Inflammatory macrophage (primary cell): ENCODE data around the gene ZNF503.
A peak's percentile ranks its signal among the peaks of the same experiment; 100 is the strongest.

Experiments
- DNase-seq, 2 donors: peaks; one replicate each; pipeline ENCODE4 v3.0.0-alpha.2; 2020 to 2022

ZNF503 gene

GRCh38 chr10:75431180-75432111 is 29.9 kb upstream of the ZNF503 start, which contains the start of gene LRMDA:
Gene LRMDA, plus strand, starts transcription at chr10:75431624.
- peak; percentile 45 to 72 for DNase-seq

GRCh38 chr10:75430000-75430763 is 28.6 kb upstream of the ZNF503 start:
- DNase-seq = peak; percentile 70 to 71

- DNase-seq = no peak
These were observed 27.7 kb upstream of the ZNF503 start for GRCh38 chr10:75429159-75429827.

GRCh38 chr10:75428434-75429158 is 27.0 kb upstream of the ZNF503 start:
- DNase-seq = peak; percentile 67 to 68

GRCh38 chr10:75427951-75428350 is 26.4 kb upstream of the ZNF503 start:
- DNase-seq = no peak

- DNase-seq = peak in 1 of 2 donors; percentile 24
These were observed 25.3 kb upstream of the ZNF503 start for GRCh38 chr10:75426880-75427279.

- no peak for DNase-seq
These were observed 23.9 kb upstream of the ZNF503 start for GRCh38 chr10:75425291-75426079.

GRCh38 chr10:75424571-75424970 is 23.0 kb upstream of the ZNF503 start:
- no peak for DNase-seq

- no peak for DNase-seq
These were observed 21.3 kb upstream of the ZNF503 start for GRCh38 chr10:75422913-75423312.

- DNase-seq = no peak
These were observed 17.1 kb upstream of the ZNF503 start for GRCh38 chr10:75418712-75419111.

GRCh38 chr10:75418293-75418692 is 16.7 kb upstream of the ZNF503 start:
- DNase-seq = no peak

- no peak for DNase-seq
These were observed 16.0 kb upstream of the ZNF503 start for GRCh38 chr10:75417522-75417927.

- DNase-seq = no peak
These were observed 13.0 kb upstream of the ZNF503 start for GRCh38 chr10:75414527-75414926.

GRCh38 chr10:75410132-75411005 is 8.8 kb upstream of the ZNF503 start:
- no peak for DNase-seq

GRCh38 chr10:75408911-75409885 is 7.6 kb upstream of the ZNF503 start:
- peak; percentile 49 to 66 for DNase-seq

- no peak for DNase-seq
These were observed 6.9 kb upstream of the ZNF503 start for GRCh38 chr10:75408509-75408875.

GRCh38 chr10:75407713-75408508 is 6.3 kb upstream of the ZNF503 start:
- DNase-seq = peak; percentile 22 to 36

- no peak for DNase-seq
These were observed 5.7 kb upstream of the ZNF503 start for GRCh38 chr10:75407224-75407712.
